SK-N-SH (cell line): ENCODE measurements around the gene COL5A1. TPM values are rescaled to one million over a fixed set of nuclear protein-coding genes. Genes with fewer than 3 reads are reported as not detected.
A peak's percentile ranks its signal among the peaks of the same experiment; 100 is the strongest.

Experiments used
- CTCF ChIA-PET: fragments of 300-600, 350-600 bp; formaldehyde crosslinking; extraction: SDS; loops from one replicate; lab custom pipeline; 2021; lab: Yijun Ruan, JAX
- POLR2A ChIA-PET: fragments of 350-600 bp; sonication (Branson Sonifier 250); formaldehyde crosslinking; extraction: SDS; loops from one replicate; lab custom pipeline; 2020; ENCODE audit warnings: antibody characterized with exemption, inconsistent platforms; lab: Yijun Ruan, JAX
- DNase-seq: peaks from one replicate; pipeline ENCODE4 v3.0.0; 2012
- H2AFZ ChIP-seq: fragments of 200-600 bp; sonication (generic); 2 replicates; pipeline ENCODE4 v1.8.1; 2016; ENCODE audit warnings: antibody characterized with exemption, mild to moderate bottlenecking, low read depth
- H3F3A ChIP-seq: fragments of 200-600 bp; sonication (generic); replicated peaks from 2 replicates; pipeline ENCODE3; 2016; ENCODE audit warnings: antibody characterized with exemption, mild to moderate bottlenecking; ENCODE audit not compliant: insufficient read depth
- H3K27ac ChIP-seq, 2 experiments: fragments of 200-500 bp in 1 of 2; fragments of 200-600 bp in 1 of 2; sonication (Bioruptor generic) in 1 of 2; sonication (generic), shearing (Covaris generic) in 1 of 2; 2 replicates each; pipeline versions ENCODE4 v1.5.1 to v1.6.1; 2014 to 2016; ENCODE audit warnings: low read depth in 2 of 2, inconsistent platforms in 1 of 2, low read length in 1 of 2, mild to moderate bottlenecking in 1 of 2, mixed read lengths in 1 of 2
- H3K27me3 ChIP-seq: fragments of 200-600 bp; sonication (generic), shearing (Covaris generic); 2 replicates; pipeline ENCODE4 v1.6.1; 2016; ENCODE audit warnings: mixed run types; ENCODE audit not compliant: insufficient read depth
- H3K36me3 ChIP-seq, 2 experiments: fragments of 200-500 bp in 1 of 2; fragments of 200-600 bp in 1 of 2; sonication (Bioruptor generic) in 1 of 2; sonication (generic) in 1 of 2; replicated peaks in 1 of 2; 2 replicates each; pipeline versions ENCODE3 to v1.5.1; 2014 to 2016; ENCODE audit warnings: low read length in 1 of 2, mild to moderate bottlenecking in 1 of 2; ENCODE audit not compliant: insufficient read depth in 2 of 2, control insufficient read depth in 1 of 2
- H3K4me1 ChIP-seq, 2 experiments: fragments of 200-500 bp in 1 of 2; fragments of 200-600 bp in 1 of 2; sonication (Bioruptor generic) in 1 of 2; sonication (generic), shearing (Covaris generic) in 1 of 2; 2 replicates each; pipeline versions ENCODE4 v1.5.1 to v1.6.1; 2014 to 2016; ENCODE audit warnings: low read depth in 1 of 2, low read length in 1 of 2, mixed run types in 1 of 2; ENCODE audit not compliant: insufficient read depth in 2 of 2, control insufficient read depth in 1 of 2
- H3K4me2 ChIP-seq: fragments of 200-600 bp; sonication (generic), shearing (Covaris generic); 2 replicates; pipeline ENCODE4 v1.6.1; 2017; ENCODE audit warnings: mixed run types
- H3K4me3 ChIP-seq, 2 experiments: fragments of 200-500 bp in 1 of 2; fragments of 200-600 bp in 1 of 2; sonication (Bioruptor generic) in 1 of 2; sonication (generic), shearing (Covaris generic) in 1 of 2; 2 replicates each; pipeline versions ENCODE4 v1.5.1 to v1.8.1; 2014 to 2016; ENCODE audit warnings: low read depth in 2 of 2, inconsistent platforms in 1 of 2, low read length in 1 of 2, mild to moderate bottlenecking in 1 of 2, mixed read lengths in 1 of 2, moderate library complexity in 1 of 2
- H3K79me2 ChIP-seq: fragments of 200-600 bp; sonication (generic); 2 replicates; pipeline ENCODE4 v1.8.1; 2017; ENCODE audit warnings: mild to moderate bottlenecking; ENCODE audit not compliant: insufficient read depth
- H3K9ac ChIP-seq: fragments of 200-600 bp; sonication (generic); 2 replicates; pipeline ENCODE4 v1.6.1; 2017; ENCODE audit warnings: mixed run types
- H3K9me2 ChIP-seq: fragments of 200-600 bp; sonication (generic); 2 replicates; pipeline ENCODE4 v1.6.1; 2017; ENCODE audit warnings: mixed run types
- H3K9me3 ChIP-seq: fragments of 200-600 bp; sonication (generic); 2 replicates; pipeline ENCODE4 v1.6.1; 2017; ENCODE audit warnings: mixed run types, mild to moderate bottlenecking, moderate library complexity
- H4K20me1 ChIP-seq: fragments of 200-600 bp; sonication (generic); 2 replicates; pipeline ENCODE4 v1.6.1; 2017; ENCODE audit warnings: mild to moderate bottlenecking, mixed run types; ENCODE audit not compliant: insufficient read depth
- CHD2 ChIP-seq: fragments of 150-350 bp; IDR thresholded peaks from 2 replicates; pipeline ENCODE4 v1.6.1; 2018; ENCODE audit warnings: low read length; ENCODE audit not compliant: partially characterized antibody
- CTCF ChIP-seq: fragments of 200-600 bp; sonication (generic); IDR thresholded peaks from 2 replicates; pipeline ENCODE4 v1.6.1; 2017; ENCODE audit warnings: antibody characterized with exemption, mild to moderate bottlenecking, moderate library complexity
- ELF1 ChIP-seq: IDR thresholded peaks from 2 replicates; pipeline ENCODE4 v1.4.0; 2012
- EP300 ChIP-seq, 2 experiments: IDR thresholded peaks; 2 replicates each; pipeline versions ENCODE4 v1.4.0 to v1.6.1; 2012; ENCODE audit warnings: borderline replicate concordance in 1 of 2, low read depth in 1 of 2, low read length in 1 of 2
- EZH2phosphoT487 ChIP-seq: fragments of 200-600 bp; sonication (generic); IDR thresholded peaks from 2 replicates; pipeline ENCODE4 v1.6.1; 2017; ENCODE audit warnings: low read depth, mixed run types, mild to moderate bottlenecking, antibody characterized with exemption, moderate library complexity, borderline replicate concordance
- FOXM1 ChIP-seq: IDR thresholded peaks from 2 replicates; pipeline ENCODE4 v1.4.0; 2012; ENCODE audit warnings: low read depth, mild to moderate bottlenecking
- GABPA ChIP-seq: IDR thresholded peaks from 2 replicates; pipeline ENCODE4 v1.4.0; 2012; ENCODE audit warnings: low read depth, mild to moderate bottlenecking
- IRF3 ChIP-seq: fragments of 150-350 bp; IDR thresholded peaks from 2 replicates; pipeline ENCODE4 v1.6.1; 2016; ENCODE audit warnings: mild to moderate bottlenecking, low read depth, low read length
- JUND ChIP-seq: IDR thresholded peaks from 2 replicates; pipeline ENCODE4 v1.4.0; 2012
- MEF2A ChIP-seq: IDR thresholded peaks from 2 replicates; pipeline ENCODE4 v1.4.0; 2012; ENCODE audit warnings: low read depth, borderline replicate concordance
- NFIC ChIP-seq: IDR thresholded peaks from 2 replicates; pipeline ENCODE4 v1.4.0; 2012; ENCODE audit warnings: borderline replicate concordance
- NRF1 ChIP-seq: IDR thresholded peaks from 2 replicates; pipeline ENCODE4 v1.6.1; 2012; ENCODE audit warnings: low read depth, mild to moderate bottlenecking, low read length
- PBX3 ChIP-seq: IDR thresholded peaks from 2 replicates; pipeline ENCODE4; 2012
- RCOR1 ChIP-seq: fragments of 150-350 bp; IDR thresholded peaks from 2 replicates; pipeline ENCODE4 v1.6.1; 2017; ENCODE audit warnings: antibody characterized with exemption, low read length
- RXRA ChIP-seq: IDR thresholded peaks from 2 replicates; pipeline ENCODE4 v1.4.0; 2012; ENCODE audit warnings: low read depth, mild to moderate bottlenecking, borderline replicate concordance
- SMC3 ChIP-seq: IDR thresholded peaks from 2 replicates; pipeline ENCODE4 v1.6.1; 2012; ENCODE audit warnings: low read depth, low read length, improper control_type of control experiment
- TCF12 ChIP-seq: IDR thresholded peaks from 2 replicates; pipeline ENCODE4 v1.4.0; 2012
- TEAD4 ChIP-seq: IDR thresholded peaks from 2 replicates; pipeline ENCODE4 v1.4.0; 2012; ENCODE audit warnings: mild to moderate bottlenecking, borderline replicate concordance; ENCODE audit not compliant: insufficient read depth
- YY1 ChIP-seq: IDR thresholded peaks from 2 replicates; pipeline ENCODE4 v1.4.0; 2012; ENCODE audit warnings: low read depth, mild to moderate bottlenecking
- WGBS: methylation state at CpG from one replicate; pipeline ENCODE4 v1.1.6; 2017; ENCODE audit warnings: low lambda C conversion rate; 5-methylcytosine and 5-hydroxymethylcytosine counted together
- polyA plus RNA-seq, 3 experiments: library from polyadenylated mRNA; depleted of rRNA; stranded (reverse); fragments of >200 nt; gene quantifications; 2 replicates each; pipeline ENCODE4 v1.2.3, GENCODE V29; 2012
- TF ChIP-seq, protein P1 (sequence below): IDR thresholded peaks from 2 replicates; pipeline ENCODE4 v1.6.1; 2012; ENCODE audit warnings: mild to moderate bottlenecking, low read depth, low read length, moderate library complexity
- TF ChIP-seq, protein P2 (sequence below): IDR thresholded peaks from 2 replicates; pipeline ENCODE4 v1.4.0; 2012; ENCODE audit warnings: low read depth

Gene COL5A1
- polyA plus RNA-seq, 1 of the 3 experiments (the other 2 are of a cell fraction), result 73.8 TPM

DNA sequence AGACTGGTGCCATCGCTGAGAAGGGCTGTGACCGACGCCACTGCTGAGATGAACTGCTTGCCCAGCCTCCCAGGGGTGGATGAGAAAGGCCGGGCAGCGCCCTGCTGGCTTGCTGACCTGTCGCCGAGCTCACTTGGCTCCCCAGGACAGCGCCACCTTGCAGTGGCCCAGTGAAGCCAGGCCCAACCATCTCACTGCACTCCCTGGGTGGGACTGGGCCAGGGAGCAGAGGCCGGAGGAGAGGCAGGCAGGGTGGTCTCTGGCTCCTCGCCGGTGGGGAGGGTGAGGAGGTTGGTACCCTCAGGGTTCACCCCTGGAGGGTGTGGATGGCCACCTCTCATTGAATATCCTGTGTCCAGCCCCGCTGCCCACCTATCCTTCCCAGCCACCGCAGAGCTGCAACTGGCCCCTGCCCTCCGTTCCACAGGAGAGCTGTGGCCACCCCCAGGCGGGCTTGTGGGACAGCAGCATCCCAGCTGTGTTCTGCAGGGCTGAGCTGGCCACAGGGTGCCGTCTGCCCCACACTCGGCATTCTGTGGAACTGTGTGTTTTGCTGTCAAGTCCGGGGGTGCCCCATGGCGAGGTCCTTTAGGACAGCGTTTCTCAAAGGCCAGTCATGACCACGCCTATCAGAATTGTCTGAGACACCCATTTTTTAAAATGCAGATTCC is 198.0 kb downstream of the COL5A1 start:
- TF ChIP-seq FOXM1 (no peak), CTCF (0 out of 2 replicates have a peak, but pooled peaks have one; percentile 7)

DNA sequence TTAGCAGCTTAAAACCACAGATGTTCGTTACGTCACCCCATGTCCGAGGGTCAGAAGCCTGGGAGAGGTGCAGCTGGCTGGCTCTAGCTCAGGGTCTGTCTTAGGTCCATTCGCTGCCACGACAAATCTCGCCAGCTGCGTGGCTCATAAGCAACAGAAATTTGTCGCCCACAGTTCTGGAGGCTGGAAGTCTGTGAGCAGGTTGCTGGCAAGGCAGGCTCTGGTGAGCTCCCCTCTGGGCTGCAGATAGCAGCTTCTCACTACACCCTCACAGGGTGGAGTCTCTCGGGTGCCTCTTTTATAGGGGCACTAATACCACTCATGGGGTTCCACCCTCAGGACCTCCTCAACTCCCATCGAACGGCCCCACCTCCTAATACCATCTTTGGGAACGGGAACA is 198.9 kb downstream of the COL5A1 start:
- no peak overlapping the region for H3K4me2 ChIP-seq
- no peak overlapping the region for H3K9ac ChIP-seq
- no peak overlapping the region for H2AFZ ChIP-seq
- no peak overlapping the region for H3K4me3 ChIP-seq
- WGBS, result 83% methylated on average over 7 of the region's 12 CpGs
- H3K36me3 ChIP-seq, result peaks cover 66 to 88% of the 10 kb centered on the region in 2 experiments
- ChIA-PET POLR2A (no interaction called here), CTCF (no interaction called here)
- H3K27ac ChIP-seq, result no peak overlapping the region
- peaks cover 16% of the 10 kb centered on the region for H3F3A ChIP-seq
- H3K79me2 ChIP-seq, result no peaks in the 10 kb centered on the region; the same call in 1 of the 2 replicates
- no peaks in the 10 kb centered on the region for H3K4me1 ChIP-seq
- no peaks in the 10 kb centered on the region for H3K9me2 ChIP-seq
- peaks cover 43% of the 10 kb centered on the region for H4K20me1 ChIP-seq
- no peaks in the 10 kb centered on the region for H3K9me3 ChIP-seq
- no peaks in the 10 kb centered on the region for H3K27me3 ChIP-seq
- TF ChIP-seq ELF1 (no peak), FOXM1 (no peak), RCOR1 (no peak), PBX3 (no peak), YY1 (no peak), MEF2A (no peak), RXRA (no peak), SMC3 (no peak), TEAD4 (no peak), NRF1 (no peak), GABPA (no peak), TCF12 (no peak), IRF3 (no peak), JUND (no peak), EP300 (IDR thresholded peaks at IDR 0.05; ENCODE audit: borderline replicate concordance in 1 of 2, low read depth in 1 of 2, low read length in 1 of 2) (no peak), CHD2 (no peak), NFIC (no peak), EZH2phosphoT487 (no peak)
- TF ChIP-seq, protein P1, sequence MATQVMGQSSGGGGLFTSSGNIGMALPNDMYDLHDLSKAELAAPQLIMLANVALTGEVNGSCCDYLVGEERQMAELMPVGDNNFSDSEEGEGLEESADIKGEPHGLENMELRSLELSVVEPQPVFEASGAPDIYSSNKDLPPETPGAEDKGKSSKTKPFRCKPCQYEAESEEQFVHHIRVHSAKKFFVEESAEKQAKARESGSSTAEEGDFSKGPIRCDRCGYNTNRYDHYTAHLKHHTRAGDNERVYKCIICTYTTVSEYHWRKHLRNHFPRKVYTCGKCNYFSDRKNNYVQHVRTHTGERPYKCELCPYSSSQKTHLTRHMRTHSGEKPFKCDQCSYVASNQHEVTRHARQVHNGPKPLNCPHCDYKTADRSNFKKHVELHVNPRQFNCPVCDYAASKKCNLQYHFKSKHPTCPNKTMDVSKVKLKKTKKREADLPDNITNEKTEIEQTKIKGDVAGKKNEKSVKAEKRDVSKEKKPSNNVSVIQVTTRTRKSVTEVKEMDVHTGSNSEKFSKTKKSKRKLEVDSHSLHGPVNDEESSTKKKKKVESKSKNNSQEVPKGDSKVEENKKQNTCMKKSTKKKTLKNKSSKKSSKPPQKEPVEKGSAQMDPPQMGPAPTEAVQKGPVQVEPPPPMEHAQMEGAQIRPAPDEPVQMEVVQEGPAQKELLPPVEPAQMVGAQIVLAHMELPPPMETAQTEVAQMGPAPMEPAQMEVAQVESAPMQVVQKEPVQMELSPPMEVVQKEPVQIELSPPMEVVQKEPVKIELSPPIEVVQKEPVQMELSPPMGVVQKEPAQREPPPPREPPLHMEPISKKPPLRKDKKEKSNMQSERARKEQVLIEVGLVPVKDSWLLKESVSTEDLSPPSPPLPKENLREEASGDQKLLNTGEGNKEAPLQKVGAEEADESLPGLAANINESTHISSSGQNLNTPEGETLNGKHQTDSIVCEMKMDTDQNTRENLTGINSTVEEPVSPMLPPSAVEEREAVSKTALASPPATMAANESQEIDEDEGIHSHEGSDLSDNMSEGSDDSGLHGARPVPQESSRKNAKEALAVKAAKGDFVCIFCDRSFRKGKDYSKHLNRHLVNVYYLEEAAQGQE, result no peak
- TF ChIP-seq, protein P2, sequence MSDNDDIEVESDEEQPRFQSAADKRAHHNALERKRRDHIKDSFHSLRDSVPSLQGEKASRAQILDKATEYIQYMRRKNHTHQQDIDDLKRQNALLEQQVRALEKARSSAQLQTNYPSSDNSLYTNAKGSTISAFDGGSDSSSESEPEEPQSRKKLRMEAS, result no peak
- DNase-seq, result no peak

More for the DNA sequence above, 198.0 kb downstream of the COL5A1 start:
- H3K79me2 ChIP-seq, result no peaks in the 10 kb centered on the region; the same call in 1 of the 2 replicates
- no peak overlapping the region for H3K4me3 ChIP-seq
- peaks cover 8% of the 10 kb centered on the region for H3F3A ChIP-seq
- H3K36me3 ChIP-seq, result peaks cover 66 to 88% of the 10 kb centered on the region in 2 experiments
- no peaks in the 10 kb centered on the region for H3K4me1 ChIP-seq
- H4K20me1 ChIP-seq, result peaks cover 43% of the 10 kb centered on the region
- H2AFZ ChIP-seq, result no peak overlapping the region
- no peak overlapping the region for H3K9ac ChIP-seq
- DNase-seq, result peak; percentile 55
- H3K9me3 ChIP-seq, result no peaks in the 10 kb centered on the region
- H3K9me2 ChIP-seq, result no peaks in the 10 kb centered on the region
- H3K27ac ChIP-seq, result no peak overlapping the region
- ChIA-PET POLR2A (no interaction called here), CTCF (interaction anchor here (1.2 kb wide), 1 partner anchor 391 kb away, joined by 3 read pairs; no protein-coding TSS in a partner anchor)
- H3K4me2 ChIP-seq, result no peak overlapping the region
- WGBS, result 85% methylated on average over 12 of the region's 21 CpGs
- no peaks in the 10 kb centered on the region for H3K27me3 ChIP-seq
